ENCODE results near the gene EIPR1.

The EIPR1 gene

DNA sequence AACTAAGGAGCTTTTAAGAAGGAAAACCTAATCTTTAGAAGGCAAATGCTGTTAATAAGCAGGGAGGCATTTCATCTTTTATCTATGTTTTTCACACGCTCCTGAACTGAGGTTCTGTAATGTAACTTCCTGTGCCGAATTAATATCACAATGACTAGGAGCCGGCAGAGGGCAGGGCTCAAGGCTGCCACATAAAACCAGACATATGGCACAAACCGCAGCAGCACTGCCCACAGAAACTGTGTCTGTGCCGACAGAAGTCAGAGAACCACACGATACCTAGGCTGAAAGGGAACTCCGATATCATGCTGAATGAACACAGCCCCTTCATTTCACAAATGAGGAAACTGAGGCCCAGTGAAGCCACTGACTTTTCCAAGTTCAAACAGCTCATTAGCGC lies 112.1 kb downstream of the EIPR1 start:
- TF ChIP-seq, protein P1, sequence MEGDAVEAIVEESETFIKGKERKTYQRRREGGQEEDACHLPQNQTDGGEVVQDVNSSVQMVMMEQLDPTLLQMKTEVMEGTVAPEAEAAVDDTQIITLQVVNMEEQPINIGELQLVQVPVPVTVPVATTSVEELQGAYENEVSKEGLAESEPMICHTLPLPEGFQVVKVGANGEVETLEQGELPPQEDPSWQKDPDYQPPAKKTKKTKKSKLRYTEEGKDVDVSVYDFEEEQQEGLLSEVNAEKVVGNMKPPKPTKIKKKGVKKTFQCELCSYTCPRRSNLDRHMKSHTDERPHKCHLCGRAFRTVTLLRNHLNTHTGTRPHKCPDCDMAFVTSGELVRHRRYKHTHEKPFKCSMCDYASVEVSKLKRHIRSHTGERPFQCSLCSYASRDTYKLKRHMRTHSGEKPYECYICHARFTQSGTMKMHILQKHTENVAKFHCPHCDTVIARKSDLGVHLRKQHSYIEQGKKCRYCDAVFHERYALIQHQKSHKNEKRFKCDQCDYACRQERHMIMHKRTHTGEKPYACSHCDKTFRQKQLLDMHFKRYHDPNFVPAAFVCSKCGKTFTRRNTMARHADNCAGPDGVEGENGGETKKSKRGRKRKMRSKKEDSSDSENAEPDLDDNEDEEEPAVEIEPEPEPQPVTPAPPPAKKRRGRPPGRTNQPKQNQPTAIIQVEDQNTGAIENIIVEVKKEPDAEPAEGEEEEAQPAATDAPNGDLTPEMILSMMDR (IDR thresholded peaks at IDR 0.05; ENCODE audit: insufficient read depth, low read depth, low read length, missing control alignments) = no peak
- no peak overlapping the region for H3K4me3 ChIP-seq (ENCODE audit: low read length)
- DNase-seq (ENCODE audit: low read depth) = no peak

GRCh38 chr2:3264010-3264744 lies 113.4 kb downstream of the EIPR1 start:
- no peak for DNase-seq (ENCODE audit: low read depth)
- TF ChIP-seq, protein P1 (IDR thresholded peaks at IDR 0.05; ENCODE audit: insufficient read depth, low read depth, low read length, missing control alignments) = no peak
- no peak overlapping the region for H3K4me3 ChIP-seq (ENCODE audit: low read length)

GRCh38 chr2:3263487-3263886 lies 114.1 kb downstream of the EIPR1 start:
- no peak for DNase-seq (ENCODE audit: low read depth)
- TF ChIP-seq, protein P1 (IDR thresholded peaks at IDR 0.05; ENCODE audit: insufficient read depth, low read depth, low read length, missing control alignments) = no peak
- no peak overlapping the region for H3K4me3 ChIP-seq (ENCODE audit: low read length)

DNA sequence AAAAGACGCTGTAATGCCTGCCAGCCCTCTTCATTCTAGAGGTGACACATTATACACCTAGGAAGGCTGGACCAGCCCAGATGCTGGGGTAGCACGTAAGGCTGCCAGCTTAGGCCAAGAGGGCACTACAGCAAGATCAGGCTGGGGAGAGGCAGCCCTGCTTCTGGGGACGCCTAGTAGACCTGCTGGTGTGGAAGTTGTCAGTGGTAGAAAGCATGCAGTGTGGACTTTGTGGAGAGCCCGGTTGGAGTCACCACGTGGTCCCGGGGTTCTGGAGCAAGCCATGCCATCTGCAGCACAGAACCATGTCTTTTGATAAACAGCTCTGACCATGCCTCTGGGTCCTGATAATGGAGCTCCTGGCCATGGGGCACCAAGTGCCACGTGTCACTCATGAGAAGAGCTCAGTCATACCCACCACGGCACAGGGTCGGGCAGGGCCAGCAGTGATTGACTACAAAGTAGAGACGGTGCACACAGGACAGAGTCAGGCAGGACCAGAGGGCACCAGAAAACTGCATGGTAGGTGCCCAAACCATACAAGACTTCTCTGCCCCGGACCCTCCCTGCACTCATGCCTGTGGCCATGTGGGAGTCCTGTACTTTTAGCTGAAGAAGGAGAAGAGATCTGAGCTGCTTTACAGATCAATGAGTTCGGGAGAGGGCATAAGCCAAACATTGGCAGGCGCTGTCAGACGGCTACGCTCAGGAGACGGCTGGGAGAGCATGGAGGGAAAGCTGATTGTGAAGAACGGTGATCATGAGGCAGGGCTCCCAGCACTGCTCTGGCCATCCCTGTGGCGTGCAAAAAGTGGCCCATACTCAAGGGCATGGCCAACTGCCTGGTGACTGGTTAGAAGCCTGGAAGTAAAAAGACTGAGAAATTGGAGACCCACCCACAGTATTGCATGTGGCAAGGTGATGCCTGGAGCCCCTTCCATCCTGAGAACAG lies 114.9 kb downstream of the EIPR1 start:
- TF ChIP-seq, protein P1 (IDR thresholded peaks at IDR 0.05; ENCODE audit: insufficient read depth, low read depth, low read length, missing control alignments) = no peak
- no peak for DNase-seq (ENCODE audit: low read depth)
- no peak overlapping the region for H3K4me3 ChIP-seq (ENCODE audit: low read length)

DNA sequence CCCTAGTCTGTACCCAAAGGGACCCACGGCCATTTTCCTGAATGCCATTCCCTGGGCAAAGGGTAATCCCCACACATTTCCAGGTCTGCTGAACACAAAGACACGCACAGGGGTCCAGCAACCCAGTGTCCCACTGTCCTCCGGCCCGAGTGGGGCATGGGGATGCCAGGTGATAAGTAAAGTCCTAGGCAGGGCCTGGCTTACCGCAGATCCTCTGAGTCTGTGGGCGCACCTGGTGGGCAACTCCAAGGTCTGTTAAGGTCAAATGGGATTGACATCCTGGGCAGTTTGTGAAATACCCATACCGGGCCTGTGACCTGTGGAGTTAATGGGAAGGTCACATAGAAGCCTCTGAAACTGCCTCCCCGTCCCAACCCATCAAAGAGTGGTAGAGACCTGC lies 116.1 kb downstream of the EIPR1 start:
- DNase-seq (ENCODE audit: low read depth) = no peak
- TF ChIP-seq, protein P1 (IDR thresholded peaks at IDR 0.05; ENCODE audit: insufficient read depth, low read depth, low read length, missing control alignments) = no peak
- H3K4me3 ChIP-seq (ENCODE audit: low read length) = no peak overlapping the region

DNA sequence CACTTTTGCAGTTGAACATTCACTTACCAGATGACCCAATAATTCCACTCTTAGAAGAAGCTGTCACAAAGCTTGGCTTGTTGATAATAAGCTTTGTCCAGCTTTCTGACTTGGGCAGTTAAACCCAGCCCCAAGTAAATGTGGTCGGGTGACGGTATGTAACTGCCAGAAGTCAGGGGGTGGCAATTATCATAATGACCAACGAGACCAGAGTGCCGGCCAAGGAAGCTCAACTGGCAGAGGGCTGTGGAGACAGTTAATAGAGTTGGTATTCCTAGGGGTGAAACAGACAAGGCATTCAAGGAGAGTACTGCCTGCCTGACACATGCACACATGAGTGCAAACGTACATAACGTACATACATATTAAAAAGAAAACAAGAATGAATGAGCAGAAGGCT lies 116.7 kb downstream of the EIPR1 start:
- H3K4me3 ChIP-seq (ENCODE audit: low read length) = no peak overlapping the region
- TF ChIP-seq, protein P1 (IDR thresholded peaks at IDR 0.05; ENCODE audit: insufficient read depth, low read depth, low read length, missing control alignments) = no peak
- DNase-seq (ENCODE audit: low read depth) = no peak

All from epithelial cell of esophagus (primary cell).